ENCODE results near the gene COL4A2. TPM values are rescaled to one million over a fixed set of nuclear protein-coding genes. Genes with fewer than 3 reads are reported as not detected.
A peak's percentile ranks its signal among the peaks of the same experiment; 100 is the strongest.

Gene COL4A2
- total RNA-seq, 4 donors from 2014 or later, result 56.6 to 139 (median 89.1) TPM

- no peaks in the 10 kb centered on the region for H3K4me1 ChIP-seq
- H3K9me3 ChIP-seq, result no peaks in the 10 kb centered on the region
- DNase-seq, result no peak
- no peak for TF ChIP-seq CTCF (IDR thresholded peaks at IDR 0.05)
- TF ChIP-seq POLR2A (IDR thresholded peaks at IDR 0.05), result no peak
- peak overlapping the region in 1 of 4 donors; percentile 42 for H3K27ac ChIP-seq
- no peaks in the 10 kb centered on the region for H3K27me3 ChIP-seq
- no peak overlapping the region for H3K4me3 ChIP-seq
- H3K36me3 ChIP-seq, result no peaks in the 10 kb centered on the region
Observed at GRCh38 chr13:110400786-110401533, 93.9 kb downstream of the COL4A2 start.

- no peaks in the 10 kb centered on the region for H3K9me3 ChIP-seq
- DNase-seq, result no peak
- H3K27me3 ChIP-seq, result no peaks in the 10 kb centered on the region
- H3K27ac ChIP-seq, result peak overlapping the region in 2 of 4 donors; percentile 14 to 29
- no peak overlapping the region for H3K4me3 ChIP-seq
- TF ChIP-seq CTCF (IDR thresholded peaks at IDR 0.05) (no peak), POLR2A (IDR thresholded peaks at IDR 0.05) (no peak)
- H3K4me1 ChIP-seq, result no peaks in the 10 kb centered on the region
- no peaks in the 10 kb centered on the region for H3K36me3 ChIP-seq
Observed at GRCh38 chr13:110402299-110403069, 95.4 kb downstream of the COL4A2 start.

- no peaks in the 10 kb centered on the region for H3K9me3 ChIP-seq
- no peak for DNase-seq
Observed at GRCh38 chr13:110403315-110403714, 96.2 kb downstream of the COL4A2 start.

GRCh38 chr13:110403721-110404120 is 96.6 kb downstream of the COL4A2 start:
- Histone ChIP-seq H3K9me3 (no peaks in the 10 kb centered on the region), H3K4me1 (no peaks in the 10 kb centered on the region), H3K36me3 (no peaks in the 10 kb centered on the region), H3K27me3 (no peaks in the 10 kb centered on the region), H3K4me3 (no peak overlapping the region), H3K27ac (no peak overlapping the region)
- DNase-seq, result no peak
- TF ChIP-seq POLR2A (IDR thresholded peaks at IDR 0.05), result no peak
- TF ChIP-seq CTCF (IDR thresholded peaks at IDR 0.05), result no peak

More at GRCh38 chr13:110403315-110403714, 96.2 kb downstream of the COL4A2 start:
- Histone ChIP-seq H3K27me3 (no peaks in the 10 kb centered on the region), H3K27ac (no peak overlapping the region), H3K36me3 (no peaks in the 10 kb centered on the region), H3K4me3 (no peak overlapping the region), H3K4me1 (no peaks in the 10 kb centered on the region)
- TF ChIP-seq POLR2A (IDR thresholded peaks at IDR 0.05), result no peak
- TF ChIP-seq CTCF (IDR thresholded peaks at IDR 0.05), result no peak

- no peak overlapping the region for H3K27ac ChIP-seq
- no peaks in the 10 kb centered on the region for H3K36me3 ChIP-seq
- no peak overlapping the region for H3K4me3 ChIP-seq
- no peaks in the 10 kb centered on the region for H3K9me3 ChIP-seq
- TF ChIP-seq CTCF (IDR thresholded peaks at IDR 0.05) (no peak), POLR2A (IDR thresholded peaks at IDR 0.05) (no peak)
- H3K27me3 ChIP-seq, result no peaks in the 10 kb centered on the region
- H3K4me1 ChIP-seq, result no peaks in the 10 kb centered on the region
- no peak for DNase-seq
Observed at GRCh38 chr13:110404321-110404720, 97.2 kb downstream of the COL4A2 start.
